Activated CD8-positive, alpha-beta memory T cell treated with anti-CD3 and anti-CD28 coated beads for 48 hours (primary cell): Measurements from ENCODE around the gene PCGF3.
"Not testable (repeated sequence)": the region's sequence is repeated elsewhere in the genome, so short reads cannot be mapped to it uniquely, and the experiment has no call there.

Source experiments
- DNase-seq, 3 experiments: peaks; one replicate each; pipeline ENCODE4 v3.0.0-alpha.2; 2020; ENCODE audit warnings: low read depth in 2 of 3, low spot score in 2 of 3

Gene PCGF3

DNA sequence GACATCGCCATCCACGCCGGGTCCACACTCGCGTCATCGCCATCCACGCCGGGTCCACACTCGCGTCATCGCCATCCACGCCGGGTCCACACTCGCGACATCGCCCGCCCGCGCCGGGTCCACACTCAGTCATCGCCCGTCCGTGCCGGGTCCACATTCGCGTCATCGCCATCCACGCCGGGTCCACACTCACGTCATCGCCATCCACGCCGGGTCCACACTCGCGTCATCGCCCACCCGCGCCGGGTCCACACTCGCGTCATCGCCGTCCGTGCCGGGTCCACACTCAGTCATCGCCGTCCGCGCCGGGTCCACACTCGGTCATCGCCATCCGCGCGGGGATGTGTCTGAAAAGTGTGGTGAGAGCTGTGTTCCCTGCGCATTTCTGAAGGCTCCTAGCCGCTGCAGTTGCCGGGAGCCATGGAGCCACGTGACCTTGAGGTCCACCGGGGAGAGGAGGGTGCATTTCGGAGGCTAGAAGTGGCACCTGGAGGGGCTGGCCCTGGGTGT, 17.3 kb downstream of the PCGF3 start:
- no peak for DNase-seq

DNA sequence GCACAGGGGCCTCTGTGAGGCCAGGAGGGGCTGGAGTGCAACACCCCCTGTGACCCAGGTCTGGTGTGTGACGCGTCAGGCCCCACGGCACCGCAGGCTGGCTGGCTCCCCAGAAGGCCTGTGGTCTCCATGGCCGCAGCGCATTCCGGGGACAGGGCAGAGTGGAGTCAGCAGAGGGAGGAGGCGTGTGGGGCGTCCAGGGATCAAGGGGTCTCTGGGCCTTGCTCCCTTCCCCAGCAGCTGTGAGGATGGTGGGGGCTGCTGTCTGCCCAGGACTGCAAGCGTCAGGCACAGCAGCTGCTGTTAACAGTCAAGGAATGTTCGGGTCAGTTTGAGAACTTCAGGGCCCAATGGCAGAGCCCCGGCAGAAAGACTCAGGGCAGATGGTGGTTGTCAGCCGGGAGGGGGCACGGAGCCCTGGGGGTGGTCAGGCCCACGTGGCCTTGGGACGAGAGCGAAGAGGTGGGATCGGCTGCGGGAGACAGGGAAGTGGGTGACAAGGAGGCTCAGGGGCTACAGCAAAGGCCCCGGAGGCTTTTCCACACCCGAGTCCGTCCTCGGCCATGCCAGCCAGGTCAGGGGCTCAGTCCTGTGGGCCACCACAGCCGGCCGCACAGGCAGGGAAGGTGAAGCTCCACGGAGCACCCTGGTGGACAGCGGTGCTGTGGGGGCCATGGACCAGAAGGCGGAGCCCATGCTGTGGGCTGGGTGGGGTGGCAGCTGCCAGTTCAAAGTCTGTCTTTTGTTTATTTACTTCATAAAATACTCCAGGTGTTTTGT, 18.3 kb downstream of the PCGF3 start:
- DNase-seq = no peak

DNA sequence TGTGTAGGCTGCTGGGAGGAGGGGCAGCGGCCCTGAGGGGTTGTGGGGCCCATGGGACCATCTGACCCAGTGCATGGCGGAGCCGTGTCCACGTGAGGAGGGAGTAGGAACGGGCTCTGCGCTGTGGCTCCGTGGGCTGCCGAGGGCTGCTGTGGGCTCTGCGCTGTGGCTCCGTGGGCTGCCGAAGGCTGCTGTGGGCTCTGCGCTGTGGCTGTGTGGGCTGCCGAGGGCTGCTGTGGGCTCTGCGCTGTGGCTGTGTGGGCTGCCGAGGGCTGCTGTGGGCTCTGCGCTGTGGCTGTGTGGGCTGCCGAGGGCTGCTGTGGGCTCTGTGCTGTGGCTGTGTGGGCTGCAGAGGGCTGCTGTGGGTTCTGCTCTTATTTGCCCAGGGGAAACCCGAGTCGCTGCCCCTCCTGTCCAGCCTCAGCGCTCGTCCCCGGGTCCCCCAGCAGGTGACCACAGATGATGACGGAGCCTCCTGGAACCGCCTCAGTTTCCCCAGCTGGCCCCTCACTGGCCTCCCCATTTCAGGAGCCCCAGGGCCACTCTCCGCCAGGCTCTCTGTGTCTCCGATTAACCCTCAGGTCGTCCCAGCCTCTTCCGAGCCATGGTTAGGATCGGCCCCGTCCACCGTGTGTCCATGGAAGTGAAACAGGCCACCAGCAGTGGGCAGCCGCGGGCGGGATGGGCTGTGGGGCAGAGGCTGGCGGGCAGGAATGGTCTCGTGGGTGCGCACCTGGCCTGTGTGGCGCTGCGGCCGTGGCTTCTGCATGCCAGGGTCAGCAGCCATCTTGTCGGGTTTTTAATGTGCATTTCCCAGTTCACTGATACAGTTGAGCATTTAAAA, 20.0 kb downstream of the PCGF3 start:
- DNase-seq = no peak

DNA sequence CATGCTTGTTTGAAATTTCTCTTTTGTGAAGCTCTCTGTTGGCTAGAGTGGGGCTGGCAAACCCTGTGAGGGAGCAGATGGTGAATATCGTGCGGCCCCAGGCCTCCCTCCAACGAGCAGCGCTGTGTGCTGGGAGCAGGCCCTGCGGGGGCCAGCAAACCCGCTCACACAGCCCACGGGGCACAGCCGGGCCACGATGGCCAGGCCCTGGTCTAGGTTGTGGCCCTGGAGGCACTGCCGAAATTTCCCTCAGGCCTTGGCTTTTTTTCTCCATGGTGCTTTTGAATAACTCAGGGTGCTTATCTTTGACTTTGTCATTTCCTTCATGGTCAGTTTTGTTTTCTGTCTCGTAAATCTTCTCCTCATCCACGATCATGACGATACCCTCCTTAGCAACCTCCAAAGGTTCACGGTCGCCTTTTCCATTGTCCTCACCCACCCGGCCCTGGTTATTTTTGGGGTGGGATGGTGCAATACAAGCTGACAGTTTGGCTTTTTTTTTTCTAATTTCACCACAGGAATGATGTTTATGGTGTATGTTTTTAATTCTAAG, 20.7 kb downstream of the PCGF3 start:
- no peak for DNase-seq

DNA sequence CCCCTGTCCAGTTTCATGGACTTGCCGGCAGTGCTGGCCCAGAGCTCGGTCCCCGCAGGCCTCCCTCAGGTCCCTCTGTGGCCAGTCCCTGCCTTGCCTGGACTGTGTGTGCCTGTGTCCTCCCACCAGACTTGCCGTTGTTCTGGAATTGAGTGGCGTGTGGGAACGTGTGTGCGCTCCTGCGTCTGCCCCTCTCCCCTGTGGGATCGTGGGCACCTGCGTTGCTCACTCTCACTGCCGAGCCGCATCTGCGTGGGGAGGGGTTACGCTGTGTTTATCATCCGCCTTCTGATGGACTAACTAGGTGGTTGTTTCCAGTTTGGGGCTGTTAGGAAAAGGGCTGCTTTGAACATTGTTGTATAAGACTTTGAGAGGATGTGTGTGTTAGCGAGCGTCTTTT, 21.2 kb downstream of the PCGF3 start:
- DNase-seq = no peak

DNA sequence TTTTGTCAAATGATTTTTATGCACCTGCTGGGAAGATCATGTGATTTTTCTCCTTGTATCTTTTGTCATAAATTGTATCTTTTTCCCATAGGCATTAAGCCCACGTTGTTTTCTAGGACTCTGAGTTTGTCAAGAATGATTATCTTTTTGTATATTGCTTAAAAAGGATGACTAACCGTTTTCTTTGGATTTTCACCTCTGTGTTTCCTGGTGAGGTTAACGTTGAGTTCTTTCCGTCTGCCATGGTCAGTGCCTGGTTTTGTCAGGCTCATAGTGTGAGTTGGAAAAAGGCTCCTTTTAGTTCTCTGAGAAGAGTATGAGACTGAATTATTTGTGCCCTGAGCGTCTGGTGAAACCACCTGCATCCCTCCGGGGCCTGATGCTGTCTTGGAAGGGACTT, 21.9 kb downstream of the PCGF3 start:
- DNase-seq = no peak

DNA sequence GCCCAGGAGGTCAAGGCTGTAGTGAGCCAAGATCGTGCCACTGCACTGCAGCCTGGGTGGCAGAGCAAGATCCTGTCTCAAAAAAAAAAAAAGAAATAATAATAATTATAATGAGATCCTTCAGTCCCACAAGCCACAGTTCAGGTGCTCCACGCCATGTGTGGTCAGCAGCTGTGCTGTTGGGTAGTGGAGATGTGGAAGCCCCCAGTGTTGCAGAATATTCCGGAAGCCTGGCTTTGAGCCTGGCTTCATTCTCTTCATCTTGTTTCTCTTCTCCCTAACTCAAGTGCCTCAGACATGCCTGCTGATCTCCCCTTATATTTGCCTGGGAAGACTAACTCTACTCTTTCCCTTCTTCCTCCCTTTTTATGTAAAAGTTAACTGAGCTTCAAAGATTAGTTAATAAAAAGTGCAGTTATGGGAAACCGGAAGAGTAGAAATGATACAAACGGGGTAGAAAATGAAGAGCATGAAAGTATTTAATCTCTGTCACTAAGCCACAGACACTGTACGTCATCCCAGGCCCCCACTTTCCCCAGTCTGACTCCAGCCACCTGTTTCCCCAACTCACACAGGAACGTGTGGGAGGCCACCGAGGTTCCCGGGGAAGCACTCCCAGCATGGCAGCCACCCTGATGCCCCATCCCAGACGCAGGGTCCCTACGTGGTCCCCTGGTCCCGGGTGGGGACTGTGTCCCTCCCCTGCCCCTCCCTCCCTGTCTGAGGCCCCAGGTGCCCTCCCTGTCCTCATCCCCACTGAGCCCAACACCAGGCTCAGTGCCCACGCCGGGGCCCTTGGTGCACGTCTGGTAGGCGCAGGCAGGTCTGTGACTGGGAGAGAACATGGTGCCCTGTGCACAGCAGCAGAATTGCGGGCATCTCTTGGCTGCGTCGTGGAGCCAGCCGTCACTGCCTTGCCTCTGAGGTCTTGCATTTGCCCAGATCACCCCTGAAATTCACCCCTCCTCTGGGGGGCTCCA, 24.0 kb downstream of the PCGF3 start:
- no peak for DNase-seq

DNA sequence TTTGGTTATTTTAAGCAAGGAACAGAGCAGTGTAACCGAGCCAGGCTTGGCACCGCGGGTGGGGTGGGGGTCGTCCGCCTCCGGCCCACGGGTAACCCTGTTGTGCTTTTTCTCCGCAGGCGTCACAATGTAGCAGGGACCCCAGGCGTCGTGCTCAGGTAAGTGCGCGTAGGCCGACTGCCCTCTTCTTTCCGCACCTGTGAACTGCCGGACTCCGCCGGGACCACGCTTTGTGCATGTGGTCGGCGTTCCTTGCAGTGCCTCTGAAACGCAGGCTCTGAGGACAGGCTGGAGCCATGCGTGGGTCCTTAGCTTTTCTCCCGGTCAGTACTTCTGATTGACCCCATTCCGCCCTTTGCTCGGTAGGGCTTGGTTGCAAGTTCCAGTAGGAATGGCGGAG, 24.9 kb downstream of the PCGF3 start:
- no peak for DNase-seq

DNA sequence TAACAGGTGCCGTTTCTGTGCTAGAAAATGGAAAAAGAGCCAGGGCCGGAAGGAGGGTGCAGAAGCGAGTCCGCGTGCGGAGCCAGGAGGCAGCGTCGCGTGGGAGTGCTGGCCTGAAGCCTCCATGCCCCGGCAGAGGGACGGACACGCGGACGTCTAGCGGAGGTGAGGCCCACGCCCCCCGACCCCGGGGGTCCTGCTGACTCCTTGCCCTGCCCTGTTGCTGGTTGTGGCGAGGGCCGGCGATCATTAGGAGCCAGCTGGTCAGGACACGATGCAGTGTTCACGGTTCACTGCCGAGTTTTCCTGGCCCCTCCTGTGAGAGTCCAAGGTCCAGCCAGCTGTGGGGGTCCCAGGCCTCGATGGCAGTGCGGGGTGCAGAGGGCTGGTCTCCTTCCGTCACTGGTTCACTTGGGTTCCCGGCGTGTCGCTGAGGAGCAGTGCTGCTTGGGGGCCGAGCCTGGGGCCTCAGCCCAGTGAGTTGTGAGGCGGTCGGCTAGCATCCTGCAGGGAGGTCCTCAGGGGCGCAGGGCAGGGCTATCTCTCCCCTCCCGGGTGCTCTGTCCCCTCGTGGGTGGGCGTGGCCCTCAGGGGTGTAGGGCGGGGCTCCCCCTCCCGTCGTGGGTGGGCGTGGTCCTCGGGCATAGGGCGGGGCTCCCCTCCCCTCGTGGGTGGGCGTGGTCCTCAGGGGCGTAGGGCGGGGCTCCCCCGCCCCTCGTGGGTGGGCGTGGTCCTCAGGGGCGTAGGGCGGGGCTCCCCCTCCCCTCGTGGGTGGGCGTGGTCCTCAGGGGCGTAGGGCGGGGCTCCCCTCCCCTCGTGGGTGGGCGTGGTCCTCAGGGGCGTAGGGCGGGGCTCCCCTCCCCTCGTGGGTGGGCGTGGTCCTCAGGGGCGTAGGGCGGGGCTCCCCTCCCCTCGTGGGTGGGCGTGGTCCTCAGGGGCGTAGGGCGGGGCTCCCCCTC, 25.6 kb downstream of the PCGF3 start:
- not testable (repeated sequence) for DNase-seq

DNA sequence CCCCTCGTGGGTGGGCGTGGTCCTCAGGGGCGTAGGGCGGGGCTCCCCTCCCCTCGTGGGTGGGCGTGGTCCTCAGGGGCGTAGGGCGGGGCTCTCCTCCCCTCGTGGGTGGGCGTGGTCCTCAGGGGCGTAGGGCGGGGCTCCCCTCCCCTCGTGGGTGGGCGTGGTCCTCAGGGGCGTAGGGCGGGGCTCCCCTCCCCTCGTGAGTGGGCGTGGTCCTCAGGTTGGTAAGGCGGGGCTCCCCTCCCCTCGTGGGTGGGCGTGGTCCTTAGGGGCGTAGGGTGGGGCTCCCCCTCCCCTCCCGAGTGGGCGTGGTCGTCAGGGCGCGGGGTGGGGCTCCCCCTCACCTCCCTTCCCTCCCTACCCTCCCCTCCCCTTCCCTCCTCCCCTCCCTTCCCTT, 26.3 kb downstream of the PCGF3 start:
- DNase-seq = not testable (repeated sequence)

DNA sequence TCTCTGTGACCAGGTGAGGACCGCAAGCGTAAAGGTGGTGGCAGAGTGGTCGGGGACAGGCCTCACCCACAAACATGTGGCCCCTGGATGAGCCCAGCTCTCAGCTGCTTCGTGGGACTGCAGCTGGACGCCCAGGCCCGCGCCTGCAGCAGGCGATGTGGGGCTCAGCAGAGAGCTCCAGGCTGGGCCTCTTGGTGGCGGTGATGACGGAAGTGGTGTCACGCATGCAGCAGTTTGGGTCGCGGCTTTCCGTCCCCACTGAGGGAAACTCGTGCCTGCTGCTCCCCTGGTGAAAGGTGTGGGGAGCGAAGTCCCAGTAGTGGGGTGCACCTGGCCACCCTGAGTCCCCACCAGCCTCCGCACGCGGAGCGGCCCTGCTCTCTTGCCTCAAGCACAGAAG, 26.9 kb downstream of the PCGF3 start:
- no peak for DNase-seq

DNA sequence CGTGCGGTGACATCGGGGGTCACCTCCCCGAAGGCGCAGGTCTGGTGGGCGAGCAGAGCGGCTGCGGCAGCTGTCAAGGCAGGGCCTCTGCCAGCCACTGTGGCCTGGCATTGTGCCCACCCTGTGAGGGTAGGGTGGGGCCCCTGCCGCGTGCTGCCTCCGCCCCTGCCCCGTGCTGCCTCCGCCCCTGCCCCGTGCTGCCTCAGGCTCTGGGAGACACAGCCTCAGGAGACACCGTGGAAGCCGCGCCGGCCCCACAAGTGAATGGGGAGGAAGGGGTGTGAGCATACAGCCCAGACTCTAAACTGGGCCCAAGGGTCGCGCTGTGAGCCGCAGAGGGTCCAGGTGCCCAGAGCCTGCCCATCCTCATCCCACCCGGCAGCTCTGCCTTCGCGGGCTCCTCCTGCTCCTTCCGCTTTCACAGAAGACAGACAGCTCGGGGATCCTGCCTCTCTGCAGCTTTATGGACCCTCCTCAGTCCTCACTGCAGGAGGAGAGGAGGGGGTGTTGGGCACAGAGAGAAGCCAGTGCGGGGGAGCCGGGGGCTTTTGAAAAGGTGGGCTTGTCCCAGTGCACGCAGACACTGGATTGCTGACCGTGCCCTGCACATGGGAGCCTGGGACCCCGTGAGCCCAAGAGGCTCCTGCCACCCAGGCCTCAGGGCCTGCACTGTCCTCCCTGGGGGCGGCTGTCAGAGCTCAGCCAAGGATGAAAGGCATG, 27.4 kb downstream of the PCGF3 start:
- DNase-seq = no peak

DNA sequence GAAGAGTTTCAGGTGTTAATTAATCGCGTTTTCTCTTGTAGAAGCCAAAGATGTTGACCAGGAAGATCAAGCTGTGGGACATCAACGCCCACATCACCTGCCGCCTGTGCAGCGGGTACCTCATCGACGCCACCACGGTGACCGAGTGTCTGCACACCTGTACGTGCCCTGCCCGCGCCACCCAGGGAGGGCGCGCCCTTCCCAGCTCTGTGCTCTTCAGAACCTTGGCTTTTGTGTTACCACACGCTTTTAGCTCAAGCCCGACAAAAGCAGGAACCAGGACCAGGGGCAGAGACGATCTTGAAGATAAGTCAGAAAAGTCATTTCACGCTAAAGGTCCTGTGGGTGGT, 28.0 kb downstream of the PCGF3 start:
- no peak for DNase-seq

DNA sequence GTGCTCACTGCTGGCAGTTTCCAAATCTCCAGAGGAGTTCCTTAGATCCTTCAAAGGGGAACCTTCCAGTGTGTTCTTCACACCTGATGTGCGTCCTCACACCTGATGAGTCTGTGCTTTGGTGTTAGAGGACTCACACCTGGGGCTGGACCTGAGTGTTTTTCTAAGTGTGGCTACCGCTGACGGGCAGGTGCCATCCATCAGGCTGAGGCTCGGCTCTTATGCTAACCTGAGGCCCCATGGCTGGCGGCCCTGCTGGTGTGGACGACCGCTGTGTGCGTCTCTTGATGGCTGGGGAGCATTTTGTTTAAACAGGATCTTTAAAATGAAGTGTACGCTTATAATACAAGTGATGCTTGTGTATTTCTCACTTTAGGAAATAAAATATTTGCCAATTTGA, 28.4 kb downstream of the PCGF3 start:
- no peak for DNase-seq

DNA sequence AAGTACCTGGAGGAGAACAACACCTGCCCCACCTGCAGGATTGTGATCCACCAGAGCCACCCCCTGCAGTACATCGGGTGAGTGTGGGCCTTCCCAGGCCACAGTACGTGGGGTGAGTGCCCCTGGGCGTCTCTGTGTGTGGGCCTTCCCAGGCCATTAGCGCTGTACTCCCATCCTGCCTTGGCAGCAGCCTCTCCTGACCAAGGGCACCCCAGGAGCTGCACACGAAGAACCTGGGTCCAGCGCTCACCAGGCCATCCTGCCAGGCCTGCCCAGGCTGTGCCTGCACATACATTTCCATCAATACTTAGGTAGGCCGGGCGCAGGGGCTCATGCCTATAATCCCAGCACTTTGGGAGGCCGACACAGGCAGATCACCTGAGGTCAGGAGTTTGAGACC, 29.3 kb downstream of the PCGF3 start:
- DNase-seq = no peak

DNA sequence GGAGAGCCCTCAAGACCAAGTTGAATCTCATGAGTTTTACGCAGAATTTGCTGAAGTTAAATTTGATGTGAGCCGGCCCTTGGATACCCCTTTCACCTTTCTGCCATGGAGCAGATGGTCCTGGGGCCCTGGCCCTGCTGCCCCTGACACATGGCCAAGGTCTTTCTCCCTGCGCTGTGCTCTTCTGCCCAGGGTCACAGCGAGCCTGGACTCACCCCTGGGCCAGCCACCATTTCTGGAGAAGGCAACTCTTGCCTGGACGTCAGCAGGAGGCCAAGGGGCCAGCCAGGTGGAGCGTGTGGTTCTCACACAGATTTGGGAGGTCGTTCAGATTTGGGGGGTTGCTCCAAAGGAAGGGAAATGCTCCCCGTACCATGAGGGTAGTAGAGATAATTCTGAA, 30.0 kb downstream of the PCGF3 start:
- DNase-seq = no peak

DNA sequence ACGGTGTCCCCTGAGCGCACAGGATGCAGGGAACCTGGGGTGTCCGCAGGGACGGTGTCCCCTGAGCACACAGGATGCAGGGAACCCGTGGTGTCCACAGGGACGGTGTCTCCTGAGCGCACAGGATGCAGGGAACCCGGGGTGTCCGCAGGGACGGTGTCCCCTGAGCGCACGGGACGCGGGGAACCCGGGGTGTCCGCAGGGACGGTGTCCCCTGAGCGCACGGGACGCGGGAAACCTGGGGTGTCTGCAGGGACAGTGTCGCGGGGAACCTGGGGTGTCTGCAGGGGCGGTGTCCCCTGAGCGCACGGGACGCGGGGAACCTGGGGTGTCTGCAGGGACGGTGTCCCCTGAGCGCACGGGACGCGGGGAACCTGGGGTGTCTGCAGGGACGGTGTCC, 30.9 kb downstream of the PCGF3 start:
- DNase-seq = not testable (repeated sequence)

DNA sequence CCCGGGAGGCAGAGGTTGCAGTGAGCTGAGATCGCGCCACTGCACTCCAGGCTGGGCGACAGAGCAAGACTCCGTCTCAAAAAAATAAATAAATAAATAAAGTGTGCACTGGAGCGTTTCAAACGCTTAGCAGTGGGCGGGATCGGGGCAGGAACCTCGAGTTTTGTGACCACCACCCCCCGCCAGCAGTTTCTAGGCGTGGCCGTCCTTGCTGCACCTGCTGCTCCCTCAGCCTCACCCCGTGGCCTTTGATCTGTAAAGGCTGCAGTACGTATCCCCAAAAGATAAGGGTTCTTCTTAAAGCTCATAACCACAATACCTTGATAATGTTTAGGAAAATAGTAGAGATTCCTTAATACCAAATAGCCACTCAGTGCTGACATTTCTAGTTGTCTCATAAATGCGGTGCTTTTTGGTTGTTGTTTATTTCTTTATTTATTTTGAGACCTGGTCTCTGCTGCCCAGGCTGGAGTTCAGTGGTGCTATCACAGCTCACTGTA, 33.2 kb downstream of the PCGF3 start:
- no peak for DNase-seq

DNA sequence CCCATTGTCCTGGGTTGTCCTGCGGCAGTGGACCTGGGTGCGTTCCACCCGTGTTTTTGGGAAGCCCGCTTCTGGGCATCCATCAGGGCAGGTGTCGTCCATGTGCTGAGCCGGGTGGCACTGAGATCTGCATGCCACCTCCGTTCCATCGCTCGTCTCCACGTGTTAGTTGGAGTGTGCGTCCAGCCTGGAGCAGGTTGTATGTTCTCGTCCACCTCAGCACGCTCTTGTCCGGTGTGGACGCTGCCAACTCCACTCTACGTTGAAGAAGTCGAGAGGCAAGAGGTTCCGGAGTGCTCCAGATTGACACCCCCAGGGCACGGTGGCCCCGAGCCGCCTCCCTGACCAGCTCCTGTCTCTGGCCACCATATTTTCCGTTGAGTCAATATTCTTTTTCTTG, 33.9 kb downstream of the PCGF3 start:
- no peak for DNase-seq
